Mononuclear cell (primary cell): Measurements from ENCODE around the gene HEXD. TPM values are rescaled to one million over a fixed set of nuclear protein-coding genes. Genes with fewer than 3 reads are reported as not detected.

Experiments
- H3K27me3 ChIP-seq: 2 replicates; pipeline ENCODE4 v1.6.0; 2011; ENCODE audit warnings: low read length, control low read depth; ENCODE audit not compliant: insufficient read depth
- H3K4me1 ChIP-seq: 2 replicates; pipeline ENCODE4 v1.5.1; 2011; ENCODE audit warnings: mild to moderate bottlenecking, low read length, control low read depth; ENCODE audit not compliant: insufficient read depth
- H3K4me3 ChIP-seq: 2 replicates; pipeline ENCODE4 v1.5.1; 2011; ENCODE audit warnings: mild to moderate bottlenecking, low read length, moderate library complexity
- H3K9me3 ChIP-seq: 2 replicates; pipeline ENCODE4 v1.5.1; 2011; ENCODE audit warnings: low read depth, mild to moderate bottlenecking, control low read depth, low read length
- total RNA-seq: library from RNA; depleted of rRNA; stranded (reverse); fragments of >200 nt; gene quantifications from one replicate; pipeline ENCODE4 v1.2.3, GENCODE V29; 2012

HEXD gene
- total RNA-seq, 1 donor: 16.0 TPM

DNA sequence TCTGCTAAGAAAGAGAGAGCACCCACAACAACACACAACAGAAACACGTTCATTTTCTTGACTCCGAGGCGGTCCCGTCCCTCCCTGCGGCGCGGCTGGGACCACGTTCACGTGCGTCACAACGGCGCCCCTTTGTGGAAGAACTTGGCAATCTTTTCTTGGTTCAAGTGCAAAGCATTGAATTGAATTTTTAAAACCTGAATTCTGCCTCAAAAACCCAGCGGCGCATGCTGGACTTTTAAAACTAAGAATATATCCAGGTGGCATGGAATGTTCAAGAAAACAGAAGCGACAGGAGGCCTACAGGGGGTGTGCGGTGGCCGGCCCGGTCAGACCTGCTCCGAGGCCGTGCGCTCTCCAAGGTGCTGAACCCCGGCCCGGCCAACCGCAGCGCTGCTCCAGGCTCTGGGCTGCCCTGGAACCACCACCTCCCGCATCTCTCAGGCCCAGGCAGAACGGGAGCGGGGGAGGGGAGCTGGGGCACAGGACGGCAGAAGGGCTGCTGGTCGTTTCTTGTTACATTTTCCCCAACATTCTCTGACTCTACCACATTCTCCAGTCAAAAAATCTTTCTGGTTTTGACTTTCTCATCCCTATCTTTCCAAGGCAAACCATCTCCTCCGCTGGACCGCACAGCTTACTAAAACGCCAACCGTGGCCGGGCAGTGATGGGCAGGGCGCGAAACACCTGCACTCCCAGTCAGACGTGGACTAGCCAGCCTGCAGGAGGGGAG is 3.4 kb upstream of the HEXD start:
- Histone ChIP-seq H3K27me3 (no peaks in the 10 kb centered on the region), H3K9me3 (no peaks in the 10 kb centered on the region), H3K4me1 (peaks cover 27% of the 10 kb centered on the region), H3K4me3 (no peak overlapping the region)

DNA sequence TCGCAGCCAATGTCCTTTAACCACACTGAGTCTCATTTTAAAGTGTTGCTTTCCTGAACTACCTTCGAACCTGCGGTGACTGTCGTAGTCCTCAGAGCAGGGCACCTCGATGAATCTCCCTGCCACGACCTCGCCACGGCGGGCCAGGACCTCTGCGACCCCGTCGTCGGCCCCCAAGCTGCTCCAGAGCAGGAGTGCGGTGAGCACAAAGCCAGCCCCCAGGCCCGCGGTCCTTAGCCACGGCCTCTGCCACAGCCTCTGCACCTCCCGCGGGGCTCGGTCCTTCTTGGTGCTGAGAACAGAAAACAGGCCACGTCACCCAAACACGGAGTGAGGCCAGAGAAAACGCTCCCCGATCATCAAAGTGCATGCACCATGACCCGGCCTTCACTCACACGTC is 2.8 kb upstream of the HEXD start:
- H3K4me1 ChIP-seq: peaks cover 33% of the 10 kb centered on the region
- no peaks in the 10 kb centered on the region for H3K27me3 ChIP-seq
- no peak overlapping the region for H3K4me3 ChIP-seq
- H3K9me3 ChIP-seq: no peaks in the 10 kb centered on the region

DNA sequence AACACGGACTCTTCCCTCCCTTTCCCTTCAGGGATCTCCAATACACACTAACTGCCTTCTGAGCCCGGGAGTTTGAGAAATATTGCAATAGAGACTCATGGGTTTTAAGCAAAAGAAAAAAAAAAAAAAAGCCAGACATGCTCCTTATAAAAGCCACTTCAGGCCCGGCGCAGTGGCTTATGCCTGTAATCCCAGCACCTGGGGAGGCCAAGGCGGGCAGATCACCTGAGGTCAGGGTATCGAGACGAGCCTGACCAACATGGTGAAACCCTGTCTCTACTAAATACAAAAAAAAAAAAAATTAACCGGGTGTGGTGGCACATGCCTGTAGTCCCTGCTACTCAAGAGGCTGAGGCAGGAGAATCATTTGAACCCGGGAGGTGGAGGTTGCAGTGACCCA is 2.4 kb upstream of the HEXD start:
- no peaks in the 10 kb centered on the region for H3K9me3 ChIP-seq
- peaks cover 33% of the 10 kb centered on the region for H3K4me1 ChIP-seq
- no peak overlapping the region for H3K4me3 ChIP-seq
- H3K27me3 ChIP-seq: no peaks in the 10 kb centered on the region

DNA sequence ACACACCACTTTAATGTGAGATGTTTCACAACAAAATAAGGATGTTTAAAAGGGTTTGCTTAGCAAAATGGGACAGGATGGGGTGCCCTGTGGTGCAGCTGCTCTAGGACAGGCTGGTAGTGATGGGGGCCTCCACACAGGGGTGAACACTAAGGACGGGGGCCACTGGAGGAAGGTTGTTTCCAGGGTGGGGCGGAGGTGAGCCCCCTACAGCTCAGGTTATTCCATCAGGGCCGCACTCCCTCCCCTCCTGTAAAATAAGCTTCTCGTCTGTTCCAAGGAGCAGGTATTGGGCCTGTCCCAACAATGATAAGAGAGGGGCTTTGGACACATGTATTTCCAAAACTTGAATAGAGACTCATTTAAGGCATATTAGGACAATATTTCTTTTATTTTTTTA is 1.9 kb upstream of the HEXD start:
- peaks cover 33% of the 10 kb centered on the region for H3K4me1 ChIP-seq
- no peaks in the 10 kb centered on the region for H3K9me3 ChIP-seq
- H3K4me3 ChIP-seq: no peak overlapping the region
- no peaks in the 10 kb centered on the region for H3K27me3 ChIP-seq

DNA sequence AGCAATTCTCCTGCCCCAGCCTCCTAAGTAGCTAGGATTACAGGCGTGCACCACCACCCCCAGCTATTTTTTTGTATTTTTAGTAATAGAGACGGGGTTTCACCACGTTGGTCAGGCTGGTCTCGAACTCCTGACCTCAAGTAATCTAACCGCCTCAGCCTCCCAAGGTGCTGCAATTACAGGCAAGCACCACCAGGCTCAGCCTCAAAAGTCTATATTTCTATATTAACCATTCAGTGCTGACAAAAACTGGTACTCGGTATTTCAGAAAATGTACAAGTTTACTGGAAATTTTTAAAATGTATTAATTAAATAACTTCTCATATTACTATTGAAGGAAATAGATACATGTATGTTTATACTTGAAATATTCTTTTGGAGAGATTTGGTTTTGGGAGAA is 1.4 kb upstream of the HEXD start:
- H3K9me3 ChIP-seq: no peaks in the 10 kb centered on the region
- peaks cover 33% of the 10 kb centered on the region for H3K4me1 ChIP-seq
- no peak overlapping the region for H3K4me3 ChIP-seq
- no peaks in the 10 kb centered on the region for H3K27me3 ChIP-seq

DNA sequence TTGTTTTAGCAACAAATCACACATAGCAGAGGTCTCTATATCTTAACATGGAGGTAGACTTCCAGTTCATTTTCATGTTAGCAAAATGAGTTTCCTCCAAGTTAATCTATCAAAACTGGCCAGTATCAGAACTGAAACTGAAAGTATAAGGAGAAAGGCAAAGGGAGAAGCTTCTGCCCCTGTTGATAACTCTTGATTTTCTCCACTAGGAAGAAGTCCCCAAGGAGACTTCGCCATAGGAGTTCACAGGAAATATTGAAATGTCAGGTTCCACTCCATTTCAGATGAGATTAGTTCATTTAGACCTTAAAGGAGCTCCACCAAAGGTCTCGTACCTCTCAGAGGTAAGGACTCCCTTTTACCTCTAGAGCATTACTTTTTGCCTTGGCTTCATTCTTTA is 1.4 kb downstream of the HEXD start:
- Histone ChIP-seq H3K9me3 (no peaks in the 10 kb centered on the region), H3K27me3 (no peaks in the 10 kb centered on the region), H3K4me3 (peak overlapping the region; percentile 80), H3K4me1 (peaks cover 30% of the 10 kb centered on the region)

DNA sequence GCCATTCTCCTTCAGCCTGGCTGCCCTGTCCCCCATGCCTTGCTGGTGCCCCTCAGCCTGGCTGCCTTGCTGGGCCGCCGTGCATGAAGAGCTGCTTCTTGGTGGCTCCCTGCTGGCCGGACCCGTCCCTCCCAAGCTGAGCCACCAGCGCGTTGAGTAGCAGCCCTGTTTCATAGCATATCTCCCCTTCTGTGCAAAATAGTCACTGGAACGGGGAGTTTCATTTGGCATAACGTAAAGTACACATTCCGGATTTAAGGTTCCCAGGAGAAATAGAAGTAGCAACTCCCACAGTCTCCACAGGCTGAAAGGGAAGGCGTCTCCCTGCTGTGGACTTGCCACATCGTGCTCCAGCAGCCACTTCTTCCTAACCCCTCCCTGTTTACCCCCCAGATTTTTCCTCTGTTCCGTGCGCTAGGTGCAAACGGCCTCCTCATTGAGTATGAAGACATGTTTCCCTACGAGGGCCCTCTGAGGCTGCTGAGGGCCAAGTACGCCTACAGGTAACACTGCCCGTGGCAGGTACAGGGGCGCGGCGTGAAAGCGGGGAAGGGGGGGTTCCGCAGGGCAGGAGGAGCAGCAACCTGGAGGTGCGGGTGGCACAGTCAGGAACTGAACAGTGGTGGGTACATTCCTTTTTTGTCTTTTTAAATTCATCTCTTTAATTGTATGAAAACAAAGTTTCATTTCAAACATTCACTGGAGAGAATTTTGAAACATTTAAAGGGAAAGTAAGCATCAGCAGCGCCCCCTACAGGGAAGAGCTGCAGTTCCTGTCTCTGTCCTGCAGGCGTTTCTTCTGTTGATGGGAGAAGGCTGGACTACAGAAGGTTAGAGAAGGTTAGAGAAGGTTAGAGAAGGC is 6.1 kb downstream of the HEXD start:
- Histone ChIP-seq H3K27me3 (no peaks in the 10 kb centered on the region), H3K4me1 (peaks cover 24% of the 10 kb centered on the region), H3K9me3 (no peaks in the 10 kb centered on the region), H3K4me3 (no peak overlapping the region)

DNA sequence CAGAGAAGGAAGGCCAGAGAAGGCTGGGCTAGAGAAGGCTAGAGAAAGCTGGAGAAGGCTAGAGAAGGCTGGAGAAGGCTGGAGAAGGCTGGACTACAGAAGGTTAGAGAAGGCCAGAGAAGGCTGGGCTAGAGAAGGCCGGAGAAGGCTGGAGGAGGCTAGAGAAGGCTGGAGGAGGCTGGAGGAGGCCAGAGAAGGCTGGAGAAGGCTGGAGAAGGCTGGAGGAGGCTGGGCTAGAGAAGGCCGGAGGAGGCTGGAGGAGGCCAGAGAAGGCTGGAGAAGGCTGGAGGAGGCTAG is 6.7 kb downstream of the HEXD start:
- Histone ChIP-seq H3K4me3 (no peak overlapping the region), H3K4me1 (peaks cover 22% of the 10 kb centered on the region), H3K9me3 (no peaks in the 10 kb centered on the region), H3K27me3 (no peaks in the 10 kb centered on the region)

DNA sequence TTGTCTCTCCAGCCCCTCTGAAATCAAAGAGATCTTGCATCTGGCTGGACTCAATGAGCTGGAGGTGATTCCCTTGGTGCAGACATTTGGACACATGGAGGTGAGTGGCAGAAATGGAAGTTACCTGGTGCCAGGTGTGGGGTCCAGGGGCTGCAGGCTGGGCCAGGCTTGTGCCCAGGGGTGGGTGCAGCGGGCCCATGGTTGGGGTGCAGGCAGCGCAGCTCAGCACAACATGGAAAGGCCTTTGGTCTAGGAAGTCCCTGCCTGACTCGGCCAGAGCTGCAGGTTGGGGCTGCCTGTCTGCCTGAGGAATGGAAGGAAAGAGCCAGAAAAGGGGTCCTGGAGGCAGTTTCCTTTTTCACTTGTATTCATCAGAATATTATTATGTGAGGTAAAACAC is 10.4 kb downstream of the HEXD start:
- H3K4me1 ChIP-seq: peaks cover 19% of the 10 kb centered on the region
- no peaks in the 10 kb centered on the region for H3K27me3 ChIP-seq
- H3K4me3 ChIP-seq: no peak overlapping the region
- no peaks in the 10 kb centered on the region for H3K9me3 ChIP-seq

DNA sequence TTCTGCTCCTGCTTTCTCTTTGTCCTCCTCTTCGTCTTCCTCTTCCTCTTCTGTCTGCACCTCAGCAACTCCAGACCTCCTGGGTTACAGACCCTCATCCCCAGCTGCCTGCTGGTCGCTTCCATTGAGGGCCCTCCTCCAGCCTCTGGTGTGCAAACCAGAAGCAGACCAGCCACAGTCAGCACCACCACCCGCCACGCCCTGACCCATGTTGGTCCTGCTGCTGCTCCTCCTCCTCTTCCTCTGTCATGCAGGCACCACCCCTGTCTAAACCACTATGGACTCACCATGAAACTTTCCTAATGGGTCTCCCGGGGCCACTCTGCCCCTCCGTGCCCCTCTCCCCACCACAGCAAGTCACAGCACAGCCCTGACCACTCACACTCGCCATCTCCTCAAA is 11.7 kb downstream of the HEXD start:
- no peaks in the 10 kb centered on the region for H3K9me3 ChIP-seq
- H3K4me1 ChIP-seq: peaks cover 27% of the 10 kb centered on the region
- no peaks in the 10 kb centered on the region for H3K27me3 ChIP-seq
- no peak overlapping the region for H3K4me3 ChIP-seq

DNA sequence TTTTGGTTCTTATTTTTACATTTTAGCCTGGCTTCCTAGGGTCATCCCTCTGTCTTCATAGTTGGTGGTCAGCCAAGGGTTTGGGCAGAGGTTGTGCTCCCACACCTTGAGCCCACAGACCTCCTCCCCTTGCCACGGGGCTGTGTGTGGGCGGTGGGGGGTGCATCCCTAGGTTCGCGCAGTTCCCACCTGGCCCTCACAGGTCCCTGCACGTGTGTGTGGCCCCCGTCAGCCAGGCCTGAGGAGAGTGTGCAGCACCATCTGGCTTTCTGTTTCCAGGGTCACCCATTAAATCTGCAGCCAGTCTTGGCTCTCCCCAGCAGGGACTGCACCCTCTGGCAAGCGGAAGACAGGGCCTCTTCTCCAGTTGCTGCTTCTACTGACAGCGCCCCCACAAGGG is 13.9 kb downstream of the HEXD start:
- peaks cover 40% of the 10 kb centered on the region for H3K4me1 ChIP-seq
- no peaks in the 10 kb centered on the region for H3K27me3 ChIP-seq
- no peak overlapping the region for H3K4me3 ChIP-seq
- no peaks in the 10 kb centered on the region for H3K9me3 ChIP-seq

DNA sequence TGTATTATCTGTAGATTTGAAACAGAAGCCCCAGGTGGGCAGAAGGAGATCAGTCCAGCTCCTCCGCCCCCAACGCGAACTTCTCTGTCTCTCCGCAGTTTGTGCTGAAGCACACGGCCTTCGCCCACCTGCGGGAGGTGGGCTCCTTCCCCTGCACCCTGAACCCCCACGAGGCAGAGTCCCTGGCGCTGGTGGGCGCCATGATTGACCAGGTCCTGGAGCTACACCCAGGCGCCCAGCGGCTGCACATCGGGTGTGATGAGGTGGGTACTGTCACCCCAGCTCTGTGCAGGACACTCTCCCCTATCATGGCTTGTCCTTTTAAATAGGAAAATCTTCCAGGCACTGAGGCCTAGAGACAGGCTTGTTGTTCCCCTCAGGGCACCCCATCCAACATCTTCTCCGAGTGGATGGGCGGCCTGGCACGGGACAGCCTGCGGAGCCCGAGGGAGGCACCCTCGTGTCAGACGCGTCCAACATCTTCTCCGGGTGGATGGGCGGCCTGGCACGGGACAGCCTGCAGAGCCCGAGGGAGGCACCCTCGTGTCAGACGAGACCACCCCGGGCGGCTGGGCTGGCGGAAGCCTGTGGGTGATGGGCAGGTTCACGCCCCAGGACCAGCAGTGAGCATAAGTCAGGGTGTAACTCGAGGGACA is 15.5 kb downstream of the HEXD start:
- Histone ChIP-seq H3K4me3 (no peak overlapping the region), H3K27me3 (no peaks in the 10 kb centered on the region), H3K9me3 (no peaks in the 10 kb centered on the region), H3K4me1 (peaks cover 37% of the 10 kb centered on the region)

DNA sequence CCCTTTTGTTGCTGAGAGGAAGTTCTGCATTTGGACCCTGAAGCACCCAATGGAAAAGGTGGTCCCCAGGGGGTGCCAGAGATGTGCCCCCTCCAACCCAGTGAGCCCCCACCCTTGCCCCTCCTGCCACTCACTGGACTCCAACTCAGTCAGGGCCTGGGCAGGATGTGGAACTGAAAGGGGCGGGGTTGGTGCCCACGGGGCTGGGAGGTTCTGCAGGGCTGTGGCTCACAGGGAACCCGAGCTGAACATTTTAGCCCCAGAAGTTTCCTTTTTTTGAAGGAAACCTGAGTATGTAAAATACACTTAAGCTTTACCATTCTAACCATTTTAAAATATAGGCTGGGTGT is 16.0 kb downstream of the HEXD start:
- Histone ChIP-seq H3K4me1 (peaks cover 33% of the 10 kb centered on the region), H3K4me3 (no peak overlapping the region), H3K9me3 (no peaks in the 10 kb centered on the region), H3K27me3 (no peaks in the 10 kb centered on the region)

DNA sequence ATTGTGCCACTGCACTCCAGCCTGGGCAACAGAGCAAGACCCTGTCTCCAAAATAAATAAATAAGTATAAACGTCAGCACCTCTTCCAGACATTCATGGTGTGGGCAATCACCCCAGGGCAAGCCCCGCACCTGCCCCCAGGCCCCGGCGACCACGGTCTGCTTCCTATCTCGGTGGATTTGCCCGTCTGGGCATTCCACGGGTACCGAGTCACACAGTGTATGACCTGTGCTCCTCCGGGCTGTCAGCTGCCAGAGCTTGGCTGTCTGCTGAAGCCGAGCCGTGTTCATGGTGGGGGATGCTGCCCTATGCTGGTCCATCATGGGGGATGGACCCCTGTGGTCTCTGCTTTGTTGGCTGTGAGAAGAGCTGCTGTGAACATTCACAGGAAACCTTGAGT is 17.0 kb downstream of the HEXD start:
- Histone ChIP-seq H3K4me1 (peaks cover 35% of the 10 kb centered on the region), H3K9me3 (no peaks in the 10 kb centered on the region), H3K4me3 (no peak overlapping the region), H3K27me3 (no peaks in the 10 kb centered on the region)

DNA sequence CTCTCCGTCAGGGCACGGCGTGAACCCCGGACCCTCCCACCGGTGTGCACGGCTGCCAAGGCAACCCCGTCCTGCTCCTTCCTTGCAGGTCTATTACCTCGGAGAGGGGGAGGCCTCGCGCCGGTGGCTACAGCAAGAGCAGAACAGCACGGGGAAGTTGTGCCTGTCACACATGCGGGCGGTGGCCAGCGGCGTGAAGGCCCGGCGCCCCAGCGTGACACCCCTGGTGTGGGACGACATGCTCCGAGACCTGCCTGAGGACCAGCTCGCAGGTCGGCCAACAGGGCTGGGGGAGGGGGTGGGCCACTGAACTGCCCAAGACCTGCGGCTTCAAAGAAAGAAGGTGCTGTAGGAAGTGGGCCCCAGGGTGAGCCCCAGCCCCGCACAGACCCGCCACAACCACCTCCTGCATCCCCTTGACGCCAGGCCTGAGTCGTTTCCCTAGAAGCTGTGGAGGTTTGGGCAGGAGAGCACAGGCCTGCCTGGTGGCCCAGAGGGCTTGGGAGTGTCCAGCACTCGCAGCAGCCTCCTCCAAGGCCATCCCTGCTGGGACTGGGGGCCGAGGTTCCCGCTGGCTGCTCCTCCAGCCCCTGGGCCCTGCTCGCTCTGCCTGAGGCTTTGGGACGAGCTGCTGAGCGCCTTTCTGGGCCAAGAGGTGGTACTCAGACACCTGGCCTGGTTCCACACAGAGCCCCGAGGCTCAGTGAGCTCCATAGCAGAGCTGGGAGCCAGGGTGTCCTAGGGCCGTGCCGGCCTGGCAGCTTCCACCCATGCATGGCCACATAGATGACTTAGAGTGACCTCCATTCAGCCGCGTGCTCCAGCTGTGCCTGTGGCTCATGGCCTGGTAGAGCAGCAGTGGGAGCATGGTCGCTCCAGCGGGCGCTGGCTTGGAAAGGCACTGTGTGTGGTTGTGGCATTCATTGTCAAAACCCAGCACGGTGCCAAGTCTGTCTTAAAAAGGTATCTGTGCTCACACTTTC is 17.7 kb downstream of the HEXD start:
- no peak overlapping the region for H3K4me3 ChIP-seq
- no peaks in the 10 kb centered on the region for H3K27me3 ChIP-seq
- no peaks in the 10 kb centered on the region for H3K9me3 ChIP-seq
- peaks cover 42% of the 10 kb centered on the region for H3K4me1 ChIP-seq
